CD4-positive, alpha-beta T cell treated with Interleukin-2 at 100 ng/mL for 4 hours (primary cell): ENCODE data around the gene RNF103.
"Not testable (repeated sequence)": the region's sequence is repeated elsewhere in the genome, so short reads cannot be mapped to it uniquely, and the experiment has no call there.

Experiments
- DNase-seq: peaks from one replicate; pipeline ENCODE4 v3.0.0-alpha.2; 2020; ENCODE audit warnings: low spot score

Gene RNF103

DNA sequence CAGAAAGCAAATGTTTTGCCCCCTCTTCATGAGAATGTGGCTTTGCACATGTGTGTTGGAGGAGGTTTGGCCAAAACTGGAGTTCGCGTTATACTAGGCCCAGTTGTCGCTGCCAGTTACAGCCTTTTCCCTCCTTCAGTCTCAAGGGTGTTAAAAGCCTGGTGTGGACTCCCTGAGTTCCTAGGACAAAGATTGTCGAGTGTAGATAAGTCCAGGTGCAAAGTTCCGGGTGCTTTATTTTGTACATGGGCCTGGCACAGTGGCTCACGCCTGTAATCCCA lies 542 bp upstream of the RNF103 start:
- no peak for DNase-seq

DNA sequence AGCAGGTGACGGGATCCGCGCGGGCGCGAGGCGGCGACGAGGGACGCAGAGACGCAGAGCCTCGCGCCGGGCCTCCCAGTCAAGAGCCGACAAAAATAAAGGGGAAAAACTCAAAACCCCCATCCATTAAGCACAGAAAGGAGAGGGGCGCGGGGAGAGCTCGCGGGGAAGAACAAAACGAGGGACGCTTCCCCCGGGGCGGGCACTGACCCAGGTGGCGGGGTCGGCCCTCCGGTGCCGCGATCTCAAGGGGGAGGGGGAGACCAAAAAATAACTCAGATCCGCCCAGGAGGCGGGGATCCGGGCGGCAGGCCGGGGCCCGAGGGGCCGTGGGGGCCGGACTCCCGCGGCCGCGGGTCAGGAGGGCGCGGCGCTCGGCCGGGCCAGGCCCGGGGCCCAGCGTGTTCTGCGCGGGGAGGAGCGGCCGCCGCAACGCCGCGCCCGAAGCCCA lies 597 bp downstream of the RNF103 start:
- DNase-seq, result peak; percentile 36

DNA sequence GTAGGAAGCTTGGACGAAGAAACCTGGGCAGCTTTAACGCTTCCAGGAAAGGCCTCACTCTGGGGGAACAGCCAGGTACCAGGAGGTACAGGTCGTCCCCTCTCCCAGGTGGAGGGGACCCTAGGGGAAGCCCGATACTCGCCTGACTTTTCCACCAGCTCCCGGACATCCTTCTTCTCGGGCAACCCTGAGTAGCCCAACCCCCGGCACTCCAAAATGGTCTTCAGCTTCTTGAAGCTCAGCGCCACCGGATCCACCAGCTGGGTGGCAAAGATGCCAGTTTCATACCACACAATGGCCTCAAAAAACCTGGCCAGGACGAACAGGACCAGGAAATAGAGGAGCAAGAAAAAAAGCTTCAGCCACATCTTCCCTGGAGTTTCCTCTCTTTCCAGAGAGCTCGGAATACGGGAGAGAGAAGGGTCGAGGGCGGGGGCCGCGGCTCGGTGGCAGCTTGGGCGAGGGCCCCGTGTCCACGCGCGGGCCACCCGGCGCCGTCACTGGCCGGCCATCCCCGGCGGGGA lies 1.1 kb downstream of the RNF103 start:
- peak; percentile 11 for DNase-seq

DNA sequence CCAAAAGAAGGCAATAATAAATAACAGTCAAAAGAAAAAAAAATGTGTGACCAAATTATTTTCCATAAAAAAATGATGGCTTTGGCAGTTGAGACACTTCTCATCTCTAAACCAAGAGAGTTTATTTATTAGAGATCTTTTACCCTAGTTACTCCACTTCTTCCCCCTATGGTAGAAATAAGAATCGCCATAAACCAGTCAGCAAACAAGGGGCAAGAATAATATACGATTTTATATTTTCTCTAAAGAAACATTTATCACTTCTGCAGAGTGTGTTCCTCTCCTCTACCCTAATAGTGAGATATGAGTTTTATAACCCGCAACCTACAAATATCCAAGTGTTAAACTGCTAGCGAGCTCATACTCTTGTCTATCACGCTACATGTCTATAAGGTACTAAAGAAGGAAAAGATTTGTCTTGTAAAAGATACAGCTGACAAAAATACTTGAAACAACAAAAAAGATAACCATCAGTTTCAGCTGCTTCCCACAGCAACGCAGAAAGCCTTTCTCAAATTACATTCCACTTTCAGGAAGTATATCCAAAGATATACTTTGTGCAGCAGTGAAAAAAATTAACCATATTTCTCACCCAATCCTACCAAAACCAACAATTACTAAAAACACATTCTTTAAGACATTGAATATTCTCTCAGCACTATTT lies 2.3 kb downstream of the RNF103 start:
- no peak for DNase-seq

GRCh38 chr2:86617738-86618137 lies 5.9 kb downstream of the RNF103 start:
- DNase-seq, result no peak

DNA sequence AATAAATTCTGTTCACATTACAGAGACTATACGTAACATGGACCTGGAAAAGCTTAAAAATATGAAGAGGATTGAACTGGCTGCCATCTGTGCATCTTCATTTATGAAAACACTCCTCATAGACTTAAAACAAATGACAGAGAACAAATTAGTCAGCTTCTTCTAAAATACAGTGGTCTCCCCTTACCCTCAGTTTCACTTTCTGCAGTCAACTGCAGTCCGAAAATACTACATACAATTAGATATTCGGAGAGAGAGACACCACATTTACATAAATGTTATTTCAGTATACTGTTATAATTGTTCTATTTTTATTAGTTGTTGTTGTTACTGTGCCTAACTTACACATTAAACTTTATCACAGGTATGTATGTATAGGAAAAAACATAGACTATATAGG lies 6.5 kb downstream of the RNF103 start:
- no peak for DNase-seq

DNA sequence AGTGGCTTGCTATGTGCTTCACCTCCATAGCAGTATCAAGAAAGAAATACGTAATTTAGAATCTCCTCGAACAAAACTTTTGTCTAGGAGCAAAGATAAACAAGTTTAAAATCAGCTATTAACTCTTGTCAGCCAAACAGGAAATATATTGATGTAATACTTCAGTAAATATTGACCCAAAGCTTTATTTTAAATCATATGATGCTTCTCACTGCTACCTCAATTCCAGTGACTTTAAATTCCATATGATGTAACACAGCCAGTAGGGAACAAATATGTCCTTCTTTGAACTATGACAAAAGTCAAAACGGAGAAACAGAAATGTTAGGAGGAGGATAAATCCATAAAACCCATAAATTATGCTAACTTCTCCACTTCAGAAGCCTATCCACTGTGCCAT lies 7.2 kb downstream of the RNF103 start:
- DNase-seq, result no peak

- no peak for DNase-seq
Measured at GRCh38 chr2:86615596-86615995, 8.1 kb downstream of the RNF103 start.

DNA sequence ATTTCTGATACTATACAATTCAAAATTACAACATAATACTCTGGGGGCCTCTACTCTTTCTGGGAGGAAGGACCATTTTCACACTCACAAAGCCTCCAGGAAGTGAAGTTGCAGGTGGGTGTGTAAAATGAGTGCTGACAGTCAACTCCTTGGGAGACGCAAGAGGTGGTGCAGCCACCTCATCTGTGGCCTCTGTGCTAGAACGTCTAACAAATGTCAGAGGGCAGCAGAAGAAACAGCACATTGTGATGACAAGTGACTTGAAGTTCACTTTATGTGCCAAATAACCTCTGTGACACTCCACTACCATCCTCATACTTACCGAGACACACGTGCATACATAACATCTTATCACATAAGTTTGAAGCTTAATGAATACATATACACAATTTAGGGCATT lies 10.2 kb downstream of the RNF103 start:
- DNase-seq, result no peak

DNA sequence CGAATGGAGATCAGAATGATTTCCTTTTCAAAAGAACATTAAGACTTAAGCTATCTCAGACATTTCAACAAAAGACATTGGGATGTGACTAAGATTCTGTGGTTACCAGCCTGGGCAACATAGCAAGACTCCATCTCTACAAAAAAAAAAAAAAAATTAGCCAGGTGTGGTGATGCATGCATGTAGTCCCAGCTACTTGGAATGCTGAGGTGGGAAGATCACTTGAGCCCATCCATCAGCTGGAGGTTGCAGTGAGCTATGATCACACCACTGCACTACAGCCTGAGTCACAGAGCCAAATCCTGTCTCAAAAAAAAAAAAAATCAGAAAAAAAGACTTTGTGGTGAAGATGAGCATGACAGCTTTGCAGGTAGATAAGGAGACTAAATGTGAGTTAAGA lies 12.8 kb downstream of the RNF103 start:
- DNase-seq, result no peak

GRCh38 chr2:86608832-86609410 lies 14.7 kb downstream of the RNF103 start:
- DNase-seq, result no peak

- DNase-seq, result no peak
Measured at GRCh38 chr2:86603905-86604304, 19.8 kb downstream of the RNF103 start.

- no peak for DNase-seq
Measured at GRCh38 chr2:86598966-86599365, 24.7 kb downstream of the RNF103 start.

DNA sequence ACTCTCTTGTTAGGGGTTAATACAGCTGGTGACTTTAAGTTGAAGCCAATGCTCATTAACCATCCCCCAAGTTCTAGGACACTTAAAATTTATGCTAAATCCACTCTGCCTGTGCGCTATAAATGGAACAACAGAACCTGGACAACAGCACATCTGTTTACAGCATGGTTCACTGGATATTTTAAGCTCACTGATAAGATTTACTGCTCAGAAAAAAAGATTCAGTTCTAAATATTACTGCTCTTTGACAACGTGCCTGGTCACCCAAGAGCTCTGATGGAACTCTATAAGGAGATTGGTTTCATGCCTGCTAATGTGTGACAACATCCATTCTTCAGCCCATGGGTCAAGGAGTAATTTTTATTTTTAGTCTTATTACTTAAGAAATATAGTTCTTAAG lies 27.5 kb downstream of the RNF103 start:
- DNase-seq, result no peak

DNA sequence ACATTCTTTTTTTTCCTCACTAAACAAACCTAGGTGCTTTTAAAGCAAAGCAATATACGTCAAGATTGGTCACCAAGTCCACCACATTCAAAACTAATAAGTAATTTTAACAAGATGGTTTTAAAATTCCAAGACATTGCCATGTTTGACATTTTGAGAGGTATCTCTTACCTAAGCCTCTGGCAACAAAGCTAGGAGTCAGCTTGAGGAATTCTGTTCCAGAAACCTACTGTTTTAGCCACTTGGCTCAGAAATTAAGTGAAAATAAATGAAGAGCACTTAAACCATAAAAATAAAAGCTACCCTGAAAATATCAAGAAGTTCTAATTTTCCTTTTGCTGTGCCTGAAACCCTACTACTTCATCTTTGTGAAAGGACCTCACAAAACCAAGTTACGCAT lies 30.4 kb downstream of the RNF103 start:
- no peak for DNase-seq

GRCh38 chr2:86592547-86593230 lies 31.0 kb downstream of the RNF103 start:
- no peak for DNase-seq

GRCh38 chr2:86589701-86590100 lies 34.0 kb downstream of the RNF103 start:
- not testable (repeated sequence) for DNase-seq

GRCh38 chr2:86584151-86584913 lies 39.3 kb downstream of the RNF103 start:
- peak; percentile 46 for DNase-seq

DNA sequence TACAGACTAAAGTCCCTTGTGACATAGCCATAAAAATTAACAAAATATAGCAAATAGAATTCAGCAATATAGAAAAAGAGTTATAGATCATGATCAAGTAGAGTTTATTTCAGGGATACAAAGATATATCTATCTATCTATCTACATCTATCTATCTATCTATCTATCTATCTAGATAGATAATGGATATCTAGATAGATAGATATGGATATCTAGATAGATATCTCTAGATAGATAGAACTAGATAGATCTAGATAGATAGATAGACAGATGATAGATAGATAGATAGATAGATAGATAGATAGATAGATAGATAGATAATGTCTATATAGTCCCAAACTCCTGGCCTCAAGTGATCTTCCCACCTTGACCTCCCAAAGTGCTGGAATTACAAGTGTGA lies 43.1 kb downstream of the RNF103 start:
- DNase-seq, result no peak

DNA sequence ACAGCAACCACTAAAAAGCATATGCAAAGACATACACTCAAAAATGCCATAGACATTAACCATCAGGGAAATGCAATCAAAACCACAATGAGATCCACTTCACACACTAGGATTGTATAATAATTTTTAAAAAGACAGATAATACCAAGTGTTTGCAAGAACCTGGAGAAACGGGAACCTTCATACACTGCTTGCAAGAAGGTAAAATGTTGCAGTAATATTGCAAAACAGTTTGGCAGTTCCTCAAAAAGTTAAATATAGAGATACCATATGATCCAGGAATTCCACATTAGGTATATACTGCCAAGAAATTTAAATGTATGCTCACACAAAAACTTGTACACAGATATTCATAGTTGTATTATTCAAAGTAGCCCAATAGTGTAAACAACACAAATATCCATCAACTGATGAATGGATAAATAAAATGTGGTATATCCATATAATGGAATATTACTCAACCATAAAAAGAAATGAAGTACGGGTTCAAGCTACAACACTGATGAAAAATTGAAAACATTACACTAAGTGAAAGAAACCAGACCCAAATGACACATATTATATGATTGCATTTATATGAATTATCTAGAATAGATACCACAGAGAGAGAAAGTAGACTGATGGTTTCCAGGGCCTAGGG lies 45.7 kb downstream of the RNF103 start:
- no peak for DNase-seq

DNA sequence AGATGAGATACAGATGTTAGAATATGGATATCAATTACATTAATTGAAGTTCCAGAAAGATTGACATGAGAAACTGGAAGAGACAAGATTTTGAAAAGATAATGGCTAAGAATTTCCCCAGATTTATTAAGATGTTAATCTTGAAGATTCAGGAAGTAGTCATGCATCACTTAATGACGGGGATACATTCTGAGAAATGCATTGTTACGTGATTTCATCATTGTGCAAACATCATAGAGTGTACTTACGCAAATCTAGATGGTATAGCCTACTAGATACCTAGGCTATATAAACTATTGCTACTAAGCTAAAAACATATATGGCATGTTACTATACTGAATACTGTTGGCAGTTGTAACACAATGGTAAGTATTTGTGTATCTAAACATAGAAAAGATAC lies 53.6 kb downstream of the RNF103 start:
- no peak for DNase-seq

DNA sequence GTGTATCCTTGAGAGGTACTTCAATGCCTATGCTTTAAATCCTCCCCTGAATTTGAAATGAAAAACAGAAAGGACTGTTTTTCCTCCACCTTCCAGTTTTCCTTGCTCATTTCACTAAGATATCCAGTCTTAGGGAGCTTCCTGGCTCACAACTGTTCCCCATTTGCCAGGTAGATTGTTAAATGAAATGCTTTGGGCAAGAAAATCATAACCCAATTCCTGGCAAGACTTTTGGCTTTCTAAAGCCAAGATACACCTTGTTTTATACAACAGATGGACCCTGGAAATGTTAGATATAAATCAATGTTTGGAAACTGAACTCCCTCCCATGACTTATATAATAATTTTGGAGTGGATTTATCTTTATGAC lies 56.9 kb downstream of the RNF103 start:
- DNase-seq, result no peak
